ENCODE measurements around the gene SZRD1.

Gene SZRD1

DNA sequence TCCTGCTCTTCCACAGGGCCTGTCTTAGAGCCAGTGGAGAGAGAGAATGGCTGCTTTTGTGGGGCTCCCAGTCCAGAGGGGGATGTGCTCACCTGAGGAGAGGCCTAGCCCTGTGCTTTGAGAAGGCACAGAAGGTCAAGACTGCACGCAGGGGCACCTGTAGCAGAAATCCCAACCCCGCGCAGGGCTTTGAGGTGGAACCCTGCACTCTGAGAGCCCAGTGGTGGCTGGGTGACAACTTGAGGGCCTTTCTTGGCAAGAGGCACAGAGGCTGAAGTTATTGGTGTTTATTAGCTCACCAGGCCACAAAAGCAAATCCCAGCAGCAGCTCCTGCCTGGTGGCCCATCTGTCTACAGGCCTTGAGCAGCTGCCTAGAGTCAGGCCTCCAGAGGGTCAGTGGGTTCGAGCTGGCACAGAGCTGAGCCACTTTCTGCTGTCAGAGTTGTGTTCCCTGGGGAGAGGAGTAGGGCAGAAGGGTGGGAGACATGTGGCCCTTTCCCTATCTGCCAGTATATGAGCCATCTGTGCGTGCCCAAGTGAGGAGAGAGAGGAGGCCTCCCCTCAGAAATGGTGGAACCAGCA is 31.4 kb downstream of the SZRD1 start:
- no peak for DNase-seq

DNA sequence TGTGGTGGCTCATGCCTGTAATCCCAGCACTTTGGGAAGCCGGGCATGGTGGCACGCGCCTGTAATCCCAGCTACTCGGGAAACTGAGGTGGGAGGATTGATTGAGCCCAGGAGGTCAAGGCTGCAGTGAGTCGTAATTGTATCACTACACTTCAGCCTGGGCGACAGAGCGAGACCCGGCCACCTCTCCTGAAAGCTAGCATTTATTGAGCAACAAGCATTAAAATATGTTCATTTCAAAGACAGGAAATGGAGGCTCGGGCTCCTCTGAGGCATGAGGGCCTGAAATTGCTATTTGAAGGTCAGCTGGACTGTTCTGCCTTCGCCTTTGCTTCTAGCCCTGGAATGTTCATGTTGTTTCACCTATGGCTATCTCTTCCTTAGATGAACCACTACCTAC is 35.7 kb downstream of the SZRD1 start:
- DNase-seq, result no peak

DNA sequence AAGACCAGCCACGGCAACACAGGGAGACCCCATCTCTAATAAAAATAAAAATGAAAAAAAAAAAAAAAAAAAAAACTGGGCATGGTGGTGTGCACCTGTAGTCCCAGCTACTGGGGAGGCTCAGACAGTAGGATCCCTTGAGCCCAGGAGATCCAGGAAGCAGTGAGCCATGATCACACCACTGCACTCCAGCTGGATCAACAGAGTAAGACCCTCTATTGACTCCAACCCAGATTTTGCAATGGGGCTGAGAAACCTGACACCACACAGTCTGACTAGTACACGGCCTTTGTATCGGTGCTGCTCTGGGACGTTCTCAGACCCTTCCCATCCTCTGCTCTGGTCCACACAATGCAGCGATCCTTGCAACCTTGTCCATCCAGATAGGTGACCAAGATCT is 38.4 kb downstream of the SZRD1 start:
- no peak for DNase-seq

DNA sequence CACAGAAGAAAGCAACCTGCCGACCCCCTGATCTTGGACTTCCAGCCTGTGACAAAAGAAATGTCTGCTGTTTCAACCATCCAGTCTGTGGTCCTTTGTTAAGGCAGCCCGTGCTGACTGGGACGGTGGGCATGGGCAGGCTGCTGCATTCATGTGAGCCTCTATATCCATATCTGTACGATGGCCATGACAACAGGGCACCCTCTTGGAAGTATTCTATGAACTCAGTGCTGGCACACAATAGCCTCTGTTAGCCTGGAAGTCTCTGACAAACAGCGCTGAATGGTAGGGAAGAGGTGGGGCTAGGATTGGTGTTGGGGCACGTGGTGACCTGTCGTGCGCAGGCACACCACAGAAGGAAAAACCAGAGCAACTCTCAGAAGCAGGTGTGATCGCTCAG is 39.8 kb downstream of the SZRD1 start:
- no peak for DNase-seq

DNA sequence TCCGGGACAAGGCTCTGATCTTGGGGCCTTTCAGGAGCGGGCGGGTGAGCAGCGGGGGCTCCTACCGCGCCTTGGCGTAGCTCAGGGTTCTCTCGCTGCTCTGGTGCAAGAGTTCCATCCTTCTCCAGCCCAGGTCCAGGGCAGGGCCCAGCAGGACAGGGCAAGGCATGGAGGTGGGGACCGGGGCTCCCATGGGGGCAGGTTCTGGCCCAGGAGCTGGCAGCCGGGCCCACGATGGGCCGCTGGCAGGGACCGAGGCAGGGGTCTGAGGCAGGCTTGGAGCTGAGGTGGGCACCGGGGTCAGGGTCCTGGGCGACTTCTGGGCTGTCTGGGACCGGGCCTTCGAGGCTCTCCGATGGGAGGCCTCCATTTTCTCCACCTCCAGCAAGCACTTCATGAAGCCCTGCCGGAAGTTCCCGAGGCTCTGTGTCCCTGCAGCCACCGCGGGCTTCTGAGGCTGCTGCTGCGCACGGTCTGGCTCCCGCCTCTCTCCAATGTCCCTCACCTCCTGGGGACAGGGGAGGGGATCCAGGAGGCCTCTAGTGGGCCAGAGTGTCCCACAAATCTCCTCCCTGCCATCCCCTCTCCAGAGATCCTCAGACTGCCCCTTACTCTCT is 42.6 kb downstream of the SZRD1 start:
- no peak for DNase-seq

DNA sequence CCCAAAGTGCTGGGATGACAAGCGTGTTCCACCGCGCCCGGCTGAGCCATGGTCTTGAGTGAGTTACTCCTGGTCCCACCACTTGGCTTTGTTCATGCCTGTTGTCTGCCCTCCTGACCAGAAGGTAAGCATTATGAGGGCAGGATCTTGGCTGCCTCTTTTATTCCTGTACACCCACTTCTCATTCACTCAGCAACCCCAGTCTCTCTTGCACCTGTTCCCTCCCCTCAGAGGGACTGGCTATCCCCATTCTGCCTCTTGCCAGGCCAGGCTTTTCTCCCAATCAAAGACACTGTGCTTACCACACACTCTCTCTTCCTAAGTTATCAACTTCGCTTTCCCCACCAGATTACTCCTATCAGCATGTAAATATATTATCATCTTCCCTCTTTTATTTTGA is 43.8 kb downstream of the SZRD1 start:
- no peak for DNase-seq

DNA sequence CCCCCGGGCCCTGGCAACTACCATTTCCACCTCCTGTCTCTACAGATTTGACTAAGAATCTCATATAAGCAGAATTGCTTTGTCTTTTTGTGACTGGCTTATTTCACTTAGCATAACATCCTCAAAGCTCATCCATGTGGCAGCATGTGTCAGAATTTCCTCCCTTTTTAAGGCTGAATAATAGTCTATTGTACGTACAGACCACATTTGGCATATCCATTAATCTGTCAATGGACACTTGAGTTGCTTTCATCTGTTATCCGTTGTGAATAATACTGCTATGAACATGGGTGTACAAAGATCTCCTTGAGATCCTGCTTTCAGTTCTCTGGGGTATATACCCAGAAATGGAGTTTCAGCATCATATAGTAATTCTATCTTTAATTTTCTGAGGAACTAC is 46.1 kb downstream of the SZRD1 start:
- no peak for DNase-seq

DNA sequence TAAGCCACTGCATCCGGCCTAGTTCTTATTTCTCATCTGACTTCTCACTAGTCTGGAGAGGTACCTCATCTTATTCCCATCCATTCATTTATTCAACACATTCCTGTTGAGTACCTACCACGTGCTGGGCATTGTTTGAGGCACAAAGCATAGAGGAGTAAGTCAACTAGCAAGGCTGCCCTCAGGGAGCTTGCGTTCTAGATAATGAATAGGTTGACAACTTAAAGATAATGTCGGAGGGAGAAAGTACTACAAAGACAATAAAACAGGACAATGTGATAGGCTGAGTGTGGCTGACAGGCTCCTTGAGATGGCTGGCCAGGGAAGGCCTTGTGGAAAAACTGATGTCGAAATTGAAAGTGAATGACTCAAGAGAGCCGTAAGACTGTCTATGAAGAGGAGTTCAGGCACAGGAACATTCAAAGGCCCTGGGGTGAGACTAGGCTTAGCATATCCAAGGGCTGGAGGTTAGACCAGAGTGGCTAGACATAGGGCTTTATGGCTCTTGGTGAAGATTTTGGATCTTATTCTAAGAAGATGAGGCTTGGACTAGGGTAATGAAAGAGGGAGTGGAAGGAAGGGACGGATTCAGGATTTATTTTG is 51.9 kb downstream of the SZRD1 start:
- no peak for DNase-seq

GRCh38 chr1:16420424-16421118 is 53.5 kb downstream of the SZRD1 start:
- no peak for DNase-seq

DNA sequence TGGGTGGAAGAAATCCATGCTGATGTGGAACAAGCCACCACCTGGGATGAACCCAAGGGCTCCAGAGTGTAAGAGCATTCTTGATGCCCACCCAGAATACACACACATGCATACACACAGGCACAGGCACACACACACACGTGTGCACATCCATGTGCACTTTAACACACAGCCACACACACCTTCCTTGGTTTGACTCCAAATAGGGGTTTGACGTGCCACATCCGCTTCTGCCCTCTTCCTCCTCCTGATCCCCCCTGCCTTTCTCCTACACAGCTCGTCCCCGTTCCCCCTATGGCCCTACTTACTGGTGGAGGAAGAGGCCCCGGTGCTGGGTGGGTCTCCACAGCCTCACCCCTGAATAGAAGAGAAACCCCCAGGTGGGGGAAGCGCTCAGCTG is 54.2 kb downstream of the SZRD1 start:
- DNase-seq, result no peak

DNA sequence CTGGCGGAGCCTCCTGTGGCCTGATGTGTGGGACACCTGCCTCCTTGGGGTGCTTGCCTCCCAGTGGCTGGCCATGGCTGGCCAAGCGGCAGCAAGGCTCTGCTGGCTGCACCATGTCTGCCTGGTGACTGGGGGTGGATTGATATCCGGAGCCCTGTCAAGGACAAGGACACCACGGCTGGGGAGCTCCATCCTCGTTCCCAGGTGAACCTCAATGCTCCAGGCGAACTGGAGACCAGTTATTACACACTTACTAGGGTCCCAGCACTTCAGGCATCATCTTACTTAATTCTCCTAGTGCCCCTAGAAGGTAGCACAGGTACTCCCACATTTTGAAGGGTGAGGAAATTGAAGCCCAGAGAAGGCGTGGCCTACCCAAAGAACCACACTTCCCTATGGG is 55.0 kb downstream of the SZRD1 start:
- no peak for DNase-seq

- DNase-seq, result no peak
These were observed 58.3 kb downstream of the SZRD1 start for GRCh38 chr1:16425125-16426025.

DNA sequence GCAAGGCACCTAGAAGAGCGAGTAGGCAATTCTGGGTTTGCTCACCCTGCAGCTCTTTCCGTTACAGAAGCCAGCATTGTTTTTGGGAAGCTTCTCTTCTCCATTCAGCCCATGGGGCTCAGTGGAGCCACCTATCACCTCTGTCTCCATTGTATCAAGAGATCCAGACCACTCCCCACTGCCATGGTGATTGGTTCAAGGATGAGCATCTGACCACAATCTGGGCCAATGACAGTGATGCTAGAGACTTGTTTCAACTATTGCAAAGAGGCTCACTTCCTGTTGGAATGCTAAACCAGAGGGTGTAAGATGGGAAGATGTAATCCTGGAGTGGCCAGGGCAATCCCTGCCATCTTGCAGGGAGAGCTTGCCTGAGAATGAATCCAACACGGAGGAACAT is 63.6 kb downstream of the SZRD1 start:
- no peak for DNase-seq

- DNase-seq, result no peak
These were observed 66.0 kb downstream of the SZRD1 start for GRCh38 chr1:16433030-16433429.

DNA sequence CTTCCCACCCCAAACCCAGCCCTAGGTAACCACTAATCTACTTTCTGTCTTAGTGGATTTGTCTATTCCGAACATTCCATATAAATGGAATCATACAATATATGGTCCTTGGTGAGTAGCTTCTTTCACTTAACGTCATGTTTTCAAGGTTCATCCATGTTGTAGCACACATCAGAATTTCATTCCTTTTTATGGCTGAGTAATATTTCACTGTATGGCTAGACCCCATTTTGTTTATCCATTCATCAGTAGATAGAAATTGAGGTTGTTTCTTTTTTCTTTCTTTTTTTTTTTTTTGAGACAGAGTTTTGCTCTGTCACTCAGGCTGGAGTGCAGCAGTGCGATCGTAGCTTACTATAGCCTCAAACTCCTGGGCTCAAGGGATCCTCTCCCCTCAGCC is 67.0 kb downstream of the SZRD1 start:
- no peak for DNase-seq

- DNase-seq, result no peak
These were observed 67.5 kb downstream of the SZRD1 start for GRCh38 chr1:16434501-16434900.

GRCh38 chr1:16436946-16437474 is 70.0 kb downstream of the SZRD1 start, which contains the start of gene SPATA21:
SPATA21 (minus strand) TSS chr1:16437424; CDS start chr1:16431371, 6,053 bp downstream.
- DNase-seq, result no peak

DNA sequence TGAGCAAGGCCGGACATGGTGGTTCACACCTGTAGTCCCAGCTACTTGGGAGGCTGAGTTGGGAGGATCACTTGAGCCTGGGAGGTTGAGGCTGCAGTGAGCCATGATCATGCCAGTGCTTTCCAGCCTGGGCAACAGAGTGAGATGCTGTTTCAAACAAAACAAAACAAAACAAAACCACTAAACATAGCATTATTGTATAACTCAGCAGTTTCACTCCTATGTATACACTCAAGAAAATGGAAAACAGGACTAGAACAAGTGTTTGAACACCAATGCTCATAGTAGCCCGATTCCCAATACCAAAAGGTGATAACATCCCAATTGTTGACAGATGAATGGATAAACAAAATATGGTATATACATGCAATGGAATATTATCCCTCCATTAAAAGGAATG is 71.5 kb downstream of the SZRD1 start:
- DNase-seq, result no peak

DNA sequence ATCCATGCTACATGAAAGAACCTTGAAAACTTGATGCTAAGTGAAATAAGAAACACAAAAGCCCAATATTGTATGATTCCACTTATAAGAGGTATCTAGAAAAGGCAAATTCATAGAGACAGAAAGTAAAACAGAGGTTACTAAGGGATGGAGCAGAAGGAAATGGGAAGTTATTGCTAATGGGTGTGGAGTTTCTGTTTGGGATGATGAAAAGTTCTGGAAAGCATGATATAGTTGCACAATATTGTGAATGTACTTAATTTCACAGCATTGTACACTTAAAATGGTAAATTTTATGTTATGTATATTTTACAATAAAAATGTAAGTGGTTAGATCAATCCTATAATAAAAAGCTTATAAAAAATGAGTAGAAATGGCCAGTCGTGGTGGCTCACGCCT is 71.9 kb downstream of the SZRD1 start:
- DNase-seq, result no peak

DNA sequence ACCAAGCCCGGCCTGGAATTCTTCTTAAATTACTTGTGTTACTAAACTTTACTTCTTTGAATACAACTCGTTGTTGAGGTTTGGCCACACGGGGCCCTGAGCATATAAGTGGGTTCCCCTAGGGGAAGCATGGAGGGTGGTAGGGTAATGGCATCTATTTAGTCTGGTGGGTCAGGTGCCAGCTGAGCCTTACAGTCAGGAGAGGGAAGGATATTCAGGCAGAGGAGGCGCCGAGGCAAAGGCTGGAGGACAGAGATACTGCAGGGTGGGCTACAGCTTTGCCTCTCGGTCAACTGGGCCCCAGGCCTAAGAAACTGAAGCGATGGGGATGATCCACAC is 73.1 kb downstream of the SZRD1 start:
- no peak for DNase-seq

DNA sequence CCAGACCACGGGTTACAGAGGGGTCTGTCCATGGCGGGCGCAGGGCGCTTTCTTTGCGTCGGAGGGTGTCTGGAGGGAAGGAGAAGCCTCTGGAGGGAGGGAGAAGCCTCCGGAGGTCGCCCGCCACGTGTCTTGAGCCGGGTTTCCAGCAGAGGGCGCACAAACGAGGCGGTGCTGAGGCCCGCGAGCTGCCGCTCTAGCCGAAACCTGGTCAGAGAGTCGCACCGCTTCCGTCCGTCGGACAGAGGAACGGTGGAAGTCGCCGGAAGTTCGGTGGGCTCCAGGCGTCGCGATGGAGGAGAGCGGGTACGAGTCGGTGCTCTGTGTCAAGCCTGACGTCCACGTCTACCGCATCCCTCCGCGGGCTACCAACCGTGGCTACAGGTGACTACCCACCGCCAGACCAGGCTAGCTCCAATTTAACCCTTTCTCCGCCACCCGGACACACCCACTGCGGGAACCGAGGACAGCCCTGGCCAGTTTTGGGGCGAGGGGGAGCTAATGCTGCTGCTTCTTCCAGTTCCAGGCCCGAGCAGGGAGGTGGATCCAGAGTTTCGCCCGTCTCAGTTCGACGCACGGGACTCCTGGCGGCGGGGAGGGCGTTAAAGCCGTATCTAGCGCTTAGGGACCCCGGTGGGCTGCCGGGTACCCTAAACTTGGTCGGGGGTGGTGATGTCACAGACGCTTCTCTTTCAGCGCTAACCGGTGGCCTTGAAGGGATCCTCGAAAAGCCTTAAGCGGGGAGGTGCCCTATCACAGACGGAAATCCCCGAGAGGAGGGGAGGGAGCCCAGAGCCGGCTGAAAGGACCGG is 73.6 kb downstream of the SZRD1 start, which contains the start of gene NECAP2:
Gene NECAP2 (plus strand): TSS at position 255 of the 812 bp plus-strand sequence. CDS start 38 bp downstream, at position 293.
- peak; percentile 47 for DNase-seq

GRCh38 chr1:16441282-16441665 is 74.2 kb downstream of the SZRD1 start:
- no peak for DNase-seq
